Measurements from ENCODE around the gene CCT6B.
A peak's percentile ranks its signal among the peaks of the same experiment; 100 is the strongest.
"Not testable (repeated sequence)": the region's sequence is repeated elsewhere in the genome, so short reads cannot be mapped to it uniquely, and the experiment has no call there.

The CCT6B gene, protein sequence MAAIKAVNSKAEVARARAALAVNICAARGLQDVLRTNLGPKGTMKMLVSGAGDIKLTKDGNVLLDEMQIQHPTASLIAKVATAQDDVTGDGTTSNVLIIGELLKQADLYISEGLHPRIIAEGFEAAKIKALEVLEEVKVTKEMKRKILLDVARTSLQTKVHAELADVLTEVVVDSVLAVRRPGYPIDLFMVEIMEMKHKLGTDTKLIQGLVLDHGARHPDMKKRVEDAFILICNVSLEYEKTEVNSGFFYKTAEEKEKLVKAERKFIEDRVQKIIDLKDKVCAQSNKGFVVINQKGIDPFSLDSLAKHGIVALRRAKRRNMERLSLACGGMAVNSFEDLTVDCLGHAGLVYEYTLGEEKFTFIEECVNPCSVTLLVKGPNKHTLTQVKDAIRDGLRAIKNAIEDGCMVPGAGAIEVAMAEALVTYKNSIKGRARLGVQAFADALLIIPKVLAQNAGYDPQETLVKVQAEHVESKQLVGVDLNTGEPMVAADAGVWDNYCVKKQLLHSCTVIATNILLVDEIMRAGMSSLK

DNA sequence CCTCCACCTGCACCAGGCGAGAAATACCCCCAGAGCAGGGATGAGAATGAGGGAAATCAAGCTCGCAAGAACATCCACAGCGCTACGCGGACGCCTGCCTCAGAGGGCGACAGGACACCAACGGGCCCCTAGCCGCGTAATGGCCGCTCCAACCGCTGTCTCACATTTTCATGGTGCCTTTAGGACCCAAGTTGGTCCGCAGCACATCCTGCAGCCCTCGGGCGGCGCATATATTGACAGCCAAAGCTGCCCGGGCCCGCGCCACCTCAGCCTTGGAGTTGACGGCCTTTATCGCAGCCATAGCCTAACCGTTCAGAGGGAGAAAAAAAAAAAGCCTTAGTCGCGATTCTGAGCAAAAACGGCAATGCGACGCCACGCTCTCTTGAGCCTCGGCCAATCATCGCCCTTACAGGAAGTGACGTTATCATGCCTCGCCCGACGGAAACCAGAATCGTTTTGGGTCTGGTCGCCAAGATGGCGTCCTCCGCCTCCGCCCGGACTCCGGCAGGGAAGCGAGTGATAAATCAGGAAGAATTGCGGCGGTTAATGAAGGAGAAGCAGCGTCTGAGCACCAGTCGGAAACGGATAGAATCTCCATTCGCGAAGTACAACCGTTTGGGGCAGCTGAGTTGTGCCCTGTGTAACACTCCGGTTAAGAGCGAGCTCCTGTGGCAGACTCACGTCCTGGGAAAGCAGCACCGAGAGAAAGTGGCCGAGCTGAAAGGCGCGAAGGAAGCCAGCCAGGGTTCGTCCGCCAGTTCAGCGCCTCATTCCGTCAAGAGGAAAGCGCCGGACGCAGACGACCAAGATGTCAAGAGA, at the start of gene CCT6B, which contains the start of gene ZNF830:
TSS of gene CCT6B (minus strand) at position 368 of the 819 bp plus-strand sequence. CDS start at position 301, 67 bp downstream.
TSS of gene ZNF830 (plus strand) at position 448 of the 819 bp plus-strand sequence. CDS start at position 475, 27 bp downstream.
- DNase-seq: peak; percentile 92

DNA sequence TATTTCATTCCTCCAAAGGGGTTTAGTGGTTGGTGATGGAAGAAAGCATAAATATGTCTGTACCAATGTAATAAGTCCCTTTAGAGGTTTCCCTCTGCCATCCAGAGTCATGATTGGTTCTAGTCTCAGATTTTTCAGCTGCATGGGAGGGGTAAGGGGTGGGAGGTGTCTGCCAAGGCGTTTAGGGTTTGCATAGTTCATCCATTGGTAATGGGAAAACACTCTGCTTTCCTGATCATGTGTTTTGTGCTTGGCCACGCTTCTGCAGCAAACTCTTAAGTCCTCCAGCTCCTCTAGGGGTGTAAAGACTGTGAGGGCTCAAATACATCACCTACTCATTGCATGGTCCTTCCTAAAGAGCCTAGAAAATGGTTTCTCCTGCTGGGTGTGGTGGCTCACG, 48.8 kb upstream of the CCT6B start:
- DNase-seq: no peak

DNA sequence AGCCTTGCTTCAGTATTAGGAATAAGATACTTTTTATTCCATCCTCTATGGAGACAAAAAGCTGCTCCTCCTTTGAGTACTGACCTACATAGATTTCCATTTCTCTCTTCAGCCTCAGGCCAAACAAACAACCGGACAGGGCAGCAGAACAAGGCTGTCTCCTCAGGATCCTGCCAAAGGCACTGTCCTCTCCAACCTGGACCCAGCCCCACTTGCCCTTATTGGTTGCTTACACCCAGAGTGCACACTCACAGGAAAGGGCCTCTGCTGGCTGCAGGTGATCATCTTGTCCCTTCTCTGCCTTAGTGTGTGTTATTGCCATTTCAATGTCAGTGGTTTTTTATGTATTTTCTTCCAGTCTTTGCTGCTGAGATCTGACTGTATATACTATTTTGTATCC, 45.7 kb upstream of the CCT6B start:
- no peak for DNase-seq

- no peak for DNase-seq
Observed at GRCh38 chr17:35006345-35006744, 45.1 kb upstream of the CCT6B start.

- DNase-seq: no peak
Observed at GRCh38 chr17:35003778-35004177, 42.5 kb upstream of the CCT6B start.

DNA sequence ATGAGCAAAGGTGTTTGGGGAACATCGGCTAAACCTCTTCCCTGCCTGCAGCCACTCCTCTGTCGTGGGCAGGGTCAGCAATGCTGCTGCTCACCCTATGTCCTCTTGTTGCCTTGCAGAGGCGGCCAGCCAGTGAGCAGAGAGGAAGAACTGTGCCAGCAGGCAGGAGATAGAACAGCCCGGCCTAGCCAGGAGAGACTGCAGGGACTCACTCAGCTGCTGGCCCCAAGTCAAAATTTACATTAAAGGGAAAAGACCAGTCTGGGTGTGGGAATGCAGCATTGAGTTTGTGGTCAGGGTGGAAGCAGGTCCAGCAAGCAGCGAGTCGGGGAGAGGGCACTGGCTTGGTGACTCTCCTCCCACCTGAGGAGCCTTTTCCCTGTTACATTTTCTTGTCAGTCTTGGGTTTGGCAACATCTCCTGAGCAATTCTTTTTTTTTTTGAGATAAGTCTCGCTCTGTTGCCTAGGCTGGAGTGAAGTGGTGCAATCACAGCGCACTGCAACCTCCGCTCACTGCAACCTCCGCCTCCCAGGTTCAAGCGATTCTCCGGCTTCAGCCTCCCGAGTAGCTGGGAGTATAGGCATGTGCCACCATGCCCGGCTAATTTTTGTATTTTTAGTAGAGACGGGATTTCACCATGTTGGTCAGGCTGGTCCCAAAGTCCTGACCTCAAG, 41.8 kb upstream of the CCT6B start:
- DNase-seq: no peak

- DNase-seq: no peak
Observed at GRCh38 chr17:35001549-35001948, 40.3 kb upstream of the CCT6B start.

DNA sequence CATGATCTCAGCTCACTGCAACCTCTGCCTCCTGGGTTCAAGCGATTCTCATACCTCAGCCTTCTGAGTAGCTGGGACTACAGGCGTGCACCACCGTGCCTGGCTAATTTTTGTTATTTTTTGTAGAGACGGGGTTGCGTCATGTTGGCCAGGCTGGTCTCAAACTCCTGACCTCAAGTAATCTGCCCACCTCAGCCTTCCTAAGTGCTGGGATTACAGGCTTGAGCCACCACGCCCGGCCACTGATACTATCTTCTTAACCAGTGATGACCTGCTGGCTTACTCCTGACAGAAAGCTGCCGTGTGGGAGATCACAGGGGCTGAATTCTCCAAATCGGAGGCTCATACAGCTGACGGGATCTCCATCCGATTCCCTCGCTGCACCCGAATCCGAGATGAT, 39.7 kb upstream of the CCT6B start:
- DNase-seq: not testable (repeated sequence)

GRCh38 chr17:34999456-34999855, 38.2 kb upstream of the CCT6B start:
- no peak for DNase-seq

GRCh38 chr17:34998205-34998604, 36.9 kb upstream of the CCT6B start:
- DNase-seq: peak; percentile 83 to 86

DNA sequence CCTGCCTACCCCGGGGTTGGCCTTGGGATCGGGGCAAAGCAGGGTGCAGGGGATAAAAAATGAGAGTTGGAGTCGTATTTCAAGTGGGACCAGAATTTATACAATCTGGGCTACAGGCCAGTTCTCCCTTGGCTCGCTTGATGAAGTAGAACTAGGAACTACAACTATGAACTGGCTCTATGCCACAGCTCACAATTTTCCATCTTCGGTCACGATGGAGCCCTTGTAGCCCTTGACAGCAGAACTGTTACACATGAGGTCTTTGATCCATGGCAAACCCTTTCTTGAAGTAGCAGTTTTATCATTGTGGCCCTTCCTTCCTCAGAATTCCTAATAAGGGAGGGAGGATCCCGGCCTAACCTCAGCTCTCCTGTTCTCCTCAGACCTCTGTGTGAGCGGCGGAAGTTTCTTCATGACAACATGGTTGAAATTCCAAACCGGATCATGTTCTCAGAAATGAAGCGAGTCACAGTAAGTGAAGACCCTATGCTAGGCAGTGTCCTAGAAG, 36.1 kb upstream of the CCT6B start:
- DNase-seq: no peak

- DNase-seq: no peak
Observed at GRCh38 chr17:34996422-34997285, 35.4 kb upstream of the CCT6B start.

GRCh38 chr17:34993031-34993430, 31.8 kb upstream of the CCT6B start:
- no peak for DNase-seq

GRCh38 chr17:34991606-34992005, 30.3 kb upstream of the CCT6B start:
- DNase-seq: no peak

- DNase-seq: no peak
Observed at GRCh38 chr17:34990921-34991365, 29.7 kb upstream of the CCT6B start.

- no peak for DNase-seq
Observed at GRCh38 chr17:34989473-34989872, 28.2 kb upstream of the CCT6B start.

- no peak for DNase-seq
Observed at GRCh38 chr17:34988644-34989043, 27.4 kb upstream of the CCT6B start.

DNA sequence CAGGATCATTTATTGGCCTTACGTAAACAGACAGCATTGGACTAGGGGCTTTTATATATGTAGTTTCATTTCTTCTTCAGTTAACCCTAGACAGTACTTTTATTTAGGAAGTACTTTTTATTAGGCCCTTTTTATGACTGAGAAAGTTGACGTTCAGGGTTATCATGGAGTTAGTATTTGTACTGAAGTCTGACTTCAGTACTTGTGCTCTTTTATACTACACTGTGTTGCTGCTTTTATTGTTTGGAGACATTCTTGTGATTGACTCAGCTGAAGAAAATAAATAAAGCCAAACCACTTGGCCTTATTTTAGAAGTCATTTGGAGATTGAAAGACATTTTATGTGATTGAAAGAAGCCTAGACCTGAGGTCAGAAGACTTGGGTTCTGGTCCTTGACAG, 26.0 kb upstream of the CCT6B start:
- no peak for DNase-seq

DNA sequence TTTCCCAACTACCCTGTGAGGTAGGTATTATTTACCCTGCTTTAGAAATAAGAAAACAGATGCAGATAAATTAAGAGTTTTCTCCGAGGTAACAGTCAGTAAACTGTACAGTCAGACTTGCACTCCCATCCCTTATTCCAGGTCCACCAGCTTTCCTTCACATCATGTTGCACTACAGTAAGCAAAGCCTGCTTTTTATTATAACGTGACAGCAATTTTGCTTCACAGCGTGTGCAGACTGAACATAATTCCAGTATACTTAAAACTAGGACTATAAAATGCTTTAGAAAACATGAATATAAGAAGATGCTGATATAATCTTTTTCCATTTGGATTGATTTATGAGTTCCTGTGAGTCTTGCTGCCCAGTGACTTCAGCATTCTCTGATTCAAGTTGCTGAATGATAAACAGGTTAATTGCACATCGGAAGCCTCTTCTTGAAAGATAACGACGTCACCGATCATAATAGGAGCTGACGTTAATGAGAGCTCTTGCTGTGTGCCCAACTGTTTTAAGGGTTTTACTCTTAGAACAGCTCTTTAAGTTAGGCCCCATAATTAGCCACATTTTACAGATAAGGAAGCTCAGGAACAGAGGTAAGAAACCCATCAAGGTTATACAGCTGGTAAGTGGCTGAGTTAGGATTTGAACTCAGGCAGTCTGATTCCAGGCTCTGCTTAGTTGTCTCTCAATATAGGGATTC, 20.4 kb upstream of the CCT6B start:
- no peak for DNase-seq

DNA sequence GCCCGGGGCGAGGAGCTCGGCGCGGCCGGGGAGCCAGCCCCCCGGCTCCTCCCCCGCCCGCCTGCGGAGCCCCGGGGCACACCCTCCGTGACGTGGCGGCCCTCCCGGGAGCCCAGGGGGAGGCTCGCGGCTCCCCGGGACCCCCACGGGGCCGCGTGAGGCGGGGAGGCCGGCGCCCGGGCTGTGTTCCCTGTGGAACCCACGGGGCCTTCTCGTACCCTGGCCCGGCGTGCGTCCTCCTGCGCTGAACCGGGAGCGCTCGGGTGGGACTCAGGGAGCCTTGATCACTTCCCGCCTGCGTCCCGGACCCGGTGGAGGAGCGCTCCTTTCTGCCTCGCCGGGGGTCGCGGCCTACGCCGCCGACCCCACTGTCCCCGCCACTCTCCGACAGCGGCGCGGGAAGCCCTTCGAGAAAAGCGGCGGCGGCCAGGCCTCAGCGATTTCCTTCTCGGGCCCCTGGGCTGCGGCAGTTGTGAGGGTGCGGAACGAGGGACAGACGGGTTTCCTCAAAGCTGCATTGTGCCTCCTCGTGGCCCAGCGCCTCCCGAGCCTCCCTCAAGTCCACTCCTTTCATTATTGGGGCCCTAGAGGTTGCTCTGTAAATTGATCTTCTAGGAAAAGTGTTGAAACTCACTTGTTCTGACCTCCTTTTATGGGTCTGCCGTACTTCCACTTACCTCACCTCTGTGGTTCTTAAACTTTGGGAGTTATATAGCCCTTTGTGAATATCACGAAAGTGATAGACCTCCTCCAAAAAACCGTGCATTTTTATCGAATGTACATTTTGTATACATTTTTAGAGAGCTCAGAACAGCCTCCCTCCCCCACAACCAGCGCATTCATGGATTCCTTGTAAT, 19.6 kb upstream of the CCT6B start:
- DNase-seq: peak; percentile 74 to 76
